GM19372 (cell line): ENCODE measurements around the gene KLHL7.
A peak's percentile ranks its signal among the peaks of the same experiment; 100 is the strongest.

ENCODE experiments used
- ATAC-seq: cut with Tn5 transposase; IDR thresholded peaks from one replicate; pipeline ENCODE4 v1.9.1; 2021; ENCODE audit warnings: mild to moderate bottlenecking, low read depth, moderate library complexity; ENCODE audit not compliant: unreplicated experiment

KLHL7 gene, protein sequence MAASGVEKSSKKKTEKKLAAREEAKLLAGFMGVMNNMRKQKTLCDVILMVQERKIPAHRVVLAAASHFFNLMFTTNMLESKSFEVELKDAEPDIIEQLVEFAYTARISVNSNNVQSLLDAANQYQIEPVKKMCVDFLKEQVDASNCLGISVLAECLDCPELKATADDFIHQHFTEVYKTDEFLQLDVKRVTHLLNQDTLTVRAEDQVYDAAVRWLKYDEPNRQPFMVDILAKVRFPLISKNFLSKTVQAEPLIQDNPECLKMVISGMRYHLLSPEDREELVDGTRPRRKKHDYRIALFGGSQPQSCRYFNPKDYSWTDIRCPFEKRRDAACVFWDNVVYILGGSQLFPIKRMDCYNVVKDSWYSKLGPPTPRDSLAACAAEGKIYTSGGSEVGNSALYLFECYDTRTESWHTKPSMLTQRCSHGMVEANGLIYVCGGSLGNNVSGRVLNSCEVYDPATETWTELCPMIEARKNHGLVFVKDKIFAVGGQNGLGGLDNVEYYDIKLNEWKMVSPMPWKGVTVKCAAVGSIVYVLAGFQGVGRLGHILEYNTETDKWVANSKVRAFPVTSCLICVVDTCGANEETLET

DNA sequence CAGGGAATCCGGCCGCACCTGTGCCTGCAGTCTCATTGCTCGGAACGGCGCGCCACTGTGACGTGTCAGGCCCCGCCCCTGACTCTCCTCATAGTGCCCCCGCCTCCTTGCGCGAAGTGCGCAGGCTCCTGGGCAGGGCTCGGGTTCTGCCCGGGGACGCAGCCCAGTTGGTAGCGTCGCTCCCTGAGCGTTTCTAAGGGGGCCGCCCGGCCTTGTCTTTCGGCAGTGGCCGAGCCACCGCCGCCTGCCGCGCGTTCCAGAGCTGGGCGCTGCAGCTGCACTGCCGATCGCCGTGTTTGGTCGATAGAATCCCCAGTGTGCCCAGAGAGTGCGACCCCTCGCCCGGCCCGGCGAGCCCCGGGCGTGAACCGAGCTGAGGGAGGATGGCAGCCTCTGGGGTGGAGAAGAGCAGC lies at the start of gene KLHL7:
KLHL7 (plus strand) TSS at position 142 of the 413 bp plus-strand sequence; CDS start at position 384, 242 bp downstream.
- ATAC-seq: peak; percentile 95

DNA sequence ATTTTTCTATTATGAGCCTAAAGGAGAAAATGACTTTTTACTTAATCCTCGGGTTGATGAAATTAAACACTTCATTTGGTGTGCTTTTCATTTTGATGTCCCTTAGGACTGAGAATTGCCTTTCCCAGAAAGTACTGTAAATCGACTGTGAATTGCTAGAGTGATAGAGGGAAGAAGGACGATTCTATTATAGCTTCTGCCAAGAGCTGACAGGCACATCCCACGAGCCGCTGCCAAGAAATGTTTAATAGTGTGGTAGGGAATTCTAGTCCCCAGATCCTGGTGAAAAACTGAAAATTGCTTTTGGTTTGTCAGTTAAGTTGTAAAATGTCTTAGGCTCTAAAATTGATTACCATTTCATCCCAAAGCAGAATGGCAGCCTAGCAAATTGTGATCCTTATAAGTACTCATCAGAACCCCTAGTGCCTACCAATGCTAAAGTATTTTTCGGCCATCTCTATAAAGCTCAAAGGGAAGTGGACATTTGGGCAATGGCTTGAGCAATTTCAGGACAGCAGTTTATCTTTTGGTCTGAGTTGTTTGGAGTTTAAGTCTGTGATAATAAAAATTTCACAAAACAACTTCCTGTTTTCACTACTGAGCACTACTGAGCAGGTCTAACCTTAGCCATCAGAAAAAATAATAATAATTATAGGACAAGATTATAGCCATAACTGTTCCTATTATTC lies 47.0 kb upstream of the KLHL7 start:
- ATAC-seq: no peak

DNA sequence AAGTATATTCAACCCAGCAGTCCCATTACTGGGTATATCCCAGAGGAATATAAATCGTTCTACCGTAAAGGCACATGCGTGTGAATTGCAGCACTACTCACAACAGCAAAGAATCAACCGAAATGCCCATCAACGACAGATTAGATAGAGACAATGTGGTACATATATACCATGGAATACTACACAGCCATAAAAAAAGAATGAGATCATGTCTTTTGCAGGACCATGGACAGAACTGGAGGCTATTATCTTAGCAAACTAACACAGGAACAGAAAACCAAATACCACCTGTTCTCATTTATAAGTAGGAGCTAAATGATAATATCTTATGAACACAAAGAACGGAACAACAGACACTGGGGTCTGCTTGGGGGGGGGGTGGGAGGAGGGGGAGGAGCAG lies 44.3 kb upstream of the KLHL7 start:
- ATAC-seq: no peak

DNA sequence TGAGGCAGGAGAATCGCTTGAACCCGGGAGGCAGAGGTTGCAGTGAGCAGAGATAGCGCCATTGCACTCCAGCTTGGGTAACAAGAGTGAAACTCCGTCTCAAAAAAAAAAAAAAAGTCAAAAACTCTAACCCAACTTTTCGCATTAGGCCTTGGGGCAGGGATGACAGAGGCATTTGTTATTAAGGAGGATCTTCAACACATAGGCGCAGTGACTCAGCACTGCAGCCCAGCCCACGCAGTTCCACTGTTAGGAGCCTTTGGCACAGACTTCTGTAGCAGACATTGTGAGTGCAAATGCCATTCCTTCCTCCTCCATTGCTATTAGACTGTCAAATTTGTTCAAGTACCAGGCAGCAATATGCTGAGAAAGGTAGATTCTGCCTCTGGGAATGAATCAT lies 43.1 kb upstream of the KLHL7 start:
- ATAC-seq: no peak

DNA sequence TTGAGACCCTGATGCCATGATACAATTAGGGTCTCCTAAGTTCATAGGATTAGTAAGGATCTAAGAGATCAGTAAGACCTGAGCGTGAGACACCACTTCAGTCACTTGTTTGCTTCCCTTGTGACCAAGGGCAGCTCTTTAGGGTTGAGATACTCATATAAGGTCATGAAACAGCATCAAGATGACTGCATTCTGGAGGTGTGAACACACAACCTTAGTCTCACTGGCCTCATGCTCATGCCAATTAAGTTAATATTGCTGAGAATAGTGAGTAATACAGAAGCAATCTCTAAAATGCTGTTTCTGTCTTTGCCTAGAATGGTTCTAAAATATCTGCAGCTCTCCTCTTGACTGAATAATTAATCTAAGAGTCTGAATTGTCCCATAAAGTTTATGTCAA lies 39.6 kb upstream of the KLHL7 start:
- no peak for ATAC-seq

DNA sequence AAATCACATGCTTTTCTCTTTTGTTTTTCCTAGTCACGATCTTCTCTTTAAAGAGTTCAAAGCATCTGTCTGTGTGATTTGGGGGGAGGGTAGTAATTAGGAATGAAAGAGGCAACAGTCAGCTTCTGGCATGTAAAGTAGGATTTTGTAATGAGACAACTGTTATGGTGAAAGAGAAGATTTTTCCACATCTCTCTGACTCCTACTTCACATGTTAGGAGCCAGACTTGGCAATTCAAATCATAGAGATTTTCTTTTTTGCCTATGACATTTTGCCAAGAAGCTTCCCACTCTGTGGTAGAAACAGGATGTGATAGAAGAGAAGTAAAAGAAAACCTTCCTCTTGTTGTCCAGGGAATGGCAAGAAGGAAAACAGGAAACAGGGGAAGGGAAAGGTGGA lies 38.3 kb upstream of the KLHL7 start:
- no peak for ATAC-seq

DNA sequence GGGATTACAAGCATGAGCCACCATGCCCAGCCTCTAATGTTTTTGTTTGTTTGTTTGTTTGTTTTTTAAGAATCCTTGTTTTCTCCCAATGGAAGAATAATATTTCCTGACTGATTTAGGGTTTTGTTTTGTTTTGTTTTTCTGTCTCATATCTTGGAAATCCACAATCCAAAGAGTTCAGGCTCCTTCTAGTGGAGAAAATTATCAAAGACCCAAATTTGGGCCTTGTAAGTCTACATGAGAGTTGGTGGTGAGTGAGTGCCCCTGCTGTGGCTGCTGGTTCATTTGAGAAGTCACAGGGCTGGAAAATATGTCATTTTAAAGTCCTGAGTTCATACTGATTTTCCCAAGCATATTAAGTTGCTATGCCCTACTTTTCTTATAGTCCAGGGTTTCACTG lies 33.5 kb upstream of the KLHL7 start:
- no peak for ATAC-seq

DNA sequence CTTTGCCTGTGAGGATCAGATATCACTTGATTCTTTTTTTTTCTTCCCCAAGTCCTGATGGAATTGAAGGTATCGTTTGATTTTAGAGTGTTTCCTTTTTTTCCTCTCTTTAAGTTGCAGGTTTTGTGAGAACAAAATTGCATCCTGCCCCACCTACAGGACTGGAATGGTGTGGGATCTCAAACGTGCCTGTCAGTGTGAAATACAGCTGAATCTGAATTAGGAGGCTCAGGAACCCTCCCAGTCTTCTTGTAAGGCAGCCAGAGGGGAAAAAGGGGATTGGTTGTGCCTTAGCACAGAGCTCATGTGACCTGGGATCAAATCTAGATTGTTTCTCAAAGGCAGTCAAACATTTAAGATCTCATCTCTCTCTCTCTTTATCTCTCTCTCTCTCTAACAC lies 32.7 kb upstream of the KLHL7 start:
- no peak for ATAC-seq

DNA sequence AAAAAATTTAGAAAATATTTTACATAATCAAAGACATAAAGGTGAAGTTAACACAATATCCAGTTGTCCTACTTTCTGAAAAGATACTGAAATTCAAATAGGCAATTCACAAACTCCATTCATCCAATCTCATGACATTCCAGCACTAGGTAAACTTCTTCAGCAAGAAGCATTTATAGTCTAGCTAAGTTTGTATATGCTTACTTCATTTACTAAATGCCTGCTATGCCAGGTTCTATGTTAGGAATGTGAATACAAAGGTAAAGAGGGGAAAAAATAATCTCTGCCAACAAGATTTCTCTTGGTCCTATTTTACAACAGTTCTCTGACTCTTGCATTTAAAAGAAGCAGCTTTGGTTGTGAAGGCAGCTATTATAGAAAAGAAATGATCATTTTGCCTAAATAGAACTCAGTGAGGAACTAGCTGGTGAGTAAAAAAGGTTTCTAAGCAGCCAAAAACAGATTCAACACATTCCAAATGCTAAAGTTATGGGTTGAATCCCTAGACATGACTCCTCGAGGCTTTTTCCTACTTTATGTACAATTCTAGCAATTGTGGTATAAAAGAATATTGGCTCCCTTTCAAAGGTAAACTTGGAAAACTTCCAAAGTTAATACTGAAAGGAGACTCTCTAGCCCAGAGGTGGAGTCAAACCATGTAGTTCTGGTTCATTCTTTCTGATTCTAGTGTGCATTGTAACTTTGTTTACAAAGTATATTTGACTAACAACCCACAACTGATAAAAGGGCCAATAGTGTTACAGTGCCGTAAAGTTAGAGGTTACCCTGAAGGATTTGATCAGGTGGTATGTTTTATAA lies 30.9 kb upstream of the KLHL7 start:
- ATAC-seq: no peak

DNA sequence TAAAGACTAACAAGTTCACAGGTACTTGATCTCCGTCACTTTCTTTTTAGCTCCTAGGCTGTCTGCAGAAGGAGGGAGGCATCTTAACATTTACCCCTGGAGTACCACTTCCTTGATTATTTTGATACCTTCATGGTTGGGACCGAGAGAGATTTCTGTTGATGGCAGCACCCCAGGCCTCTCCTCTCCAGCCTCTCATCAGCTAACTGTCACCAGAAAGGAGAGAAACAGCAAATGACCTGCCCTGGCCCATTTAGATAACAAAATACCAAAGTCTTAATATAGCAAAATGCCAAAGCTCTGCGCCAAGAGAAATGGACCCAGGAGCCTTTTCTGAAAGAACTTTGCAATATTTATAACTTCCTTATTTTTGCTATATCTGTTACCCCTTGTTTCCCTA lies 30.0 kb upstream of the KLHL7 start:
- ATAC-seq: no peak

DNA sequence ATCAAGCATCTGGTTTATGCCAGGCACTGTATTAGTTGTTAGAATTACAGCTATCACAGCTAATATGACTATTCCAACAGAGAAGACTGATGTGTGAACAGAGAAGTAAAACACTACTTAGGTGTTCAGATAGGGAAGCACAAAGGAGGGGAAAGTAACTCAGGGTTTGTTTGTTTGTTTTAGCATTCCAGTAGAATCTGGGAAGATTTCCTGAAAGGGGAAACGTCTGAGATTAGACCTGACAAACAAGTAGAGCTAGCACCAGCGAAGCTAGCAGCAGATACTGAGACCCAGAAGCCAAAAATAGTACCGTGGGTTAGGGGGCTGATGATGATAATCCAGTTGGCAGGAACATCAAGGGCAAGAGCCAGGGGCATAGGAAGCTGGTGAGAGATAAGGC lies 28.8 kb upstream of the KLHL7 start:
- ATAC-seq: no peak

DNA sequence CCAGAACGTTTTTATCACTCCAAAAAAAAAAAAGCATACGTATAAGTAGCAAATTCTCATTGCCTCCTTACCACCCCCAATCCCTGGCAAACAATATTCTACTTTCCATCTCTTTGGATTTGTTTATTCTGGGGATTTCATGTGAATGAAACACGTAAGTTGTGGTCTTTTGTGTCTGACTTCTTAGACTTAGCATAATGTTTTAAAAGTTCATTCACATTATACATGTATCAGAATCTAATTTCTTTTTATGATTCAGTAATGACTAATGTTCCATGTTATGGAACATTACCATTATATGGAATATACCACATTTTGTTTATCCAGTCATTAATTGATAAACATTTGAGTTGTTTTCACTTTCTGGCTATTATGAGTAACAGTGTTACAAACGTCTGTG lies 12.5 kb upstream of the KLHL7 start:
- ATAC-seq: no peak

DNA sequence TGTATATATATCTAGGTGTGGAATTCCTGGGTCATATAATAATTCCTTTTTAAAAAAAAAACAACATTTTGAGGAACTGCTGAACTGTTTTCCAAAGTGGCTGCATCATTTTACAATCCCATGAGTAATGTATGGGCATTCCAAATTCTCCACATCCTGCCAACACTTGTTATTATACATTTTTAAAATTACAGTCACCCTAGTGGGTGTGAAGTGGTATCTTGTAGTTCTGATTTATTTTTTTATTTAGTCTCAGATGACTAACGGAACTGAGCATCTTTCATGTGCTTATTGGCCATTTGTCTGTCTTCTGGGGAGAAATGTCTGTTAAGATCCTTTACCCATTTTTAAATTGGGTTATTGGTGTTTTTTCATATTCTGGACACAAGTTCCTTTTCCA lies 12.0 kb upstream of the KLHL7 start:
- ATAC-seq: no peak

DNA sequence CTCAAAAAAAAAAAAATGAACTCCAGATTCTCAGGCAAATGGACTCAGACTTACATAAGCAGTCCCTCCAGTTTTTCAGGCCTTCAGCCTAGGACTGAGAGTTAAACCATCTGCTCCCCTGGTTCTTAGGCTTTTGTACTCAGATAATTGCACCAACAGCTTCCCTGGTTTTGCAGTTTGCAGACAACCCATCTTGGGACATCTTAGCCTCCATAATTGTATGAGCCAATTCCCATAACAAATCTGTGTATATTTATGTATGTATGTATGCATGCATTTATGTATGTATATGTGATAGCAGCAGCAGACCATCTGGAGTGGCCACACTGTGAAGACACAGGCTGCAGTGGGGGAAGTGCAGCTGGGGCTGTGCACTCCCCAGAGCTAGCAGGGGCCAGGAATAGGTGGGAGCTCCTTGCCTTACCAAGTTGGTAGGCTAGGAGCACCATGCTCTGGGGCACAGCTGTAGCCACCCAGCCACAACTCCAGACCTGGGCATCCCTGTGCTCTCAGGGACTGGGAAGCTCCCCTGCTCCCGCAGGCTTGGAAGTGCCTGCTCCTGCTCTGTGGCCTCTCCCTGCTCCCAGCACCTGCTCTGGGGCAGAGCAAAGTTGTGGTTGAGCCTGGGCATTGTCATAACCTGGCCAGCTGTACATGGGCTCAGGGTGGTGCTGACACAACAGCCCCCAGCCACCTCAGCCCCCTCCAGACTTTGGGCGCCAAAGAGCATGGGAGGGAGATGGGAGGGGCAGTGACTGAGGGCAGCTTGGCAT lies 8.9 kb upstream of the KLHL7 start:
- ATAC-seq: no peak

DNA sequence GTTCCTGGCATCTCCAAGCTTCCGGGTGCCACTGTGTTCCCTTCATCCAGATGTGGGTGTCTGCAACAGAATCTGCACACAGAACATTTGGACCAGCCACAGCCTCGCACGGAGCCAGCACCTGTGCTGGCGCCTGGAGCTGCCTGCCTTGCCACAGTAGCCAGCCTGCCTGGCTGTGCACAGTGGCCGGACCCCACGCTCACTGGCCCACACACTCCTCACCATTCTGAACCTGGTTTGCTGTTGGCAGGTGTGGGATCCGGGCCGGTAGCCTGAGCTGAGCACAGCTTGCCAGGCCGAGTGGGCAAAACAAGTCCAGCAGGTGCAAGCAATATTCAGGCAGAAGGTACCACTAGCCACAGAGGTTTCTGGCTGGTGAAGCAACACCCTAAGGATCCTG lies 7.6 kb upstream of the KLHL7 start:
- no peak for ATAC-seq

DNA sequence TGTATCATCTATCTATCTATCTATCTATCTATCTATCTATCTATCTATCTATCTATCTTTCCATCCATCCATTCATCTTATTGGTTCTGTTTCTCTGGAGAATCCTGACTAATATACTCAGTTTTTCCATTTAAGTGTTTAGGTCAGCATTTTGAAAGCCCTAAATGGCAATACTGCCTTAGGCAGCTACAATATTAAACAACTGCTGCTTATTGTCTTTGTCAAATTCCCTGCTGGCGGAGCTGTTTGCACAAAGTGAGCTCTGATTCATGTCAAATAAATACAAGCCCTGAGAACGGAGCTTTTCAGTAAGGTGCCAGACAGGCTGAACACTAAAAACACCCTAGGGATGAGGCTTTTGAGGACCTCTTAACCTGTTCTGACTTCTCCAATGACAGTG lies 7.1 kb upstream of the KLHL7 start:
- no peak for ATAC-seq

DNA sequence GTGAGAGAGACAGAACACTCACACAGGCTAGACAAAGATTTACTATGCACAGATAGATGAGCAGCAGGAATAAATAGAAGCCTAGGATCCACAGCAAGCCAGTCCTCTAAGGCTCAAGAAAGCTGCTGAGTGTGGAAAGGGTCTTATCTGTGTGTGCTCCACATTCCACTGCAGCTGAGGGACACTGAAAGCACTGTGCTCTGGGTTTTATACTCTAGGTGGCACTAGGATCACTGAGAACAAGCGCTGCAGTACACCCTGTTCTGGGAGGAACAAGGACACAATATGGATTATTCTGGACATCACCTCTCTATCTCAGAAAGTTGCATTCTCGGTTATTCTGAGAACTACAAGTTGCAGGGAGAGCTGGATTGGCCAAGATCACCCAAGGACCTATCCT lies 4.9 kb upstream of the KLHL7 start:
- no peak for ATAC-seq

DNA sequence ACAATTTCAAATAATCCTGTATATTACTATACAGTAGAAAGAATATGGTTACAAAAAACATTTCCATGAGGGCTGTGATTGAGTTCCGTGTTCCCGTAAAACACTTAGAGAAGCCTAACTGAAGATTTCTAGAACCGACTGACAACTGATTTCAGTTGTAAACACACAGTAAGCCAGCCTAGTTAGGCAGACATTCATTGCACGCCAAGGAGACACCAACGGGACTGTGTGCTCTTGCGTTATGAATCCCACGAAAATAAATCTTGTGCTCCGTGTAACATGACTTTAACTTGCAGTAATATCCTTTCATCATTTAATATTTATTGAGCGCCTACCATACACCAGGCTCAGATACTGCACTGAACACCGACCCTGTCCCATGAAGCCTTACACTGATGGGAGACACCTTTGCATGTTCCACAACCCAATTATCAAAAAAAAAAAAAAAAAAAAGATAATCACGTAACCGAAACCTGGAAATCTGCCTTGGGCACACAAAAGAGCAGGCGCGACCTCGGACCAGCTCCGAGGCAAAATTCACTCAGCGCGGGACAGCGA lies 420 bp upstream of the KLHL7 start:
- peak; percentile 13 for ATAC-seq

DNA sequence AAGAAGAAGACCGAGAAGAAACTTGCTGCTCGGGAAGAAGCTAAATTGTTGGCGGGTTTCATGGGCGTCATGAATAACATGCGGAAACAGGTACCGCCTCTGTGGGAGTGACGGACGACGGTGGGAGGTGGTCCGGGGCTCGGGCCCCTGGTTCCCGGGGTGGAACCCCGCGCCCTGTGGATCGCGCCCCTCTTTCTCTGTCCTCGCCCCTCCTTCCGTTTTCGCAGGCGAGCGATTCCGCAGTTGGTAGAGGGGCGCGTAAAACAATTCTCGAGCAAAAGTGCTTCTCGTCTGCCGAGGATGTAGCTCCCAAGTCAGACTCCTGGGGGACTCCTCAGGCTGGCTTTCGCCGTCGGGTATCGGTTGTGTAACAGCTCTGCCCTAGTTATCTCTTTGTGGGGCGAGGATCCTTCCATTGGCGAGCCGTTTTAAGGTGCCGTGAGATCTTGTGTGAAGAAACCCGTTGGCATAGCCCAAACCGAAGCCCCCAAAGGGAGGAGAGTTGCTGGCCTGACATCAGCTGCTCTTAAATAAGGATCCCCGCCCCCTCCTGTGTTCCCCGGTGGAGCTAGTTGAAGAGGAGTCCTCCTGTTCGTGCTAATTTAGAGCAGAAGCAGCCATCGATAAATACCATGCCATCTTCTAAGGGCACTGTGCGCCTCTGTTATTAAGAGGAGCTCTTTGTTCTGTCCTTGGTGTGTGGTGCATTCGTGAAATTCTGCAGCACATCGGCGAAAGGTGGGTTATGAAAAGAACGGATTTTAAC lies 655 bp downstream of the KLHL7 start:
- peak; percentile 32 for ATAC-seq
